Activated CD4-positive, CD25-positive, alpha-beta regulatory T cell treated with anti-CD3 and anti-CD28 coated beads, Interleukin-2, amount 50 U/mL, for 16 hours (primary cell): ENCODE measurements around the gene SLC50A1.

ENCODE experiments used
- DNase-seq: peaks from one replicate; pipeline ENCODE4 v3.0.0-alpha.2; 2020; ENCODE audit warnings: low read depth, low spot score

The SLC50A1 gene

DNA sequence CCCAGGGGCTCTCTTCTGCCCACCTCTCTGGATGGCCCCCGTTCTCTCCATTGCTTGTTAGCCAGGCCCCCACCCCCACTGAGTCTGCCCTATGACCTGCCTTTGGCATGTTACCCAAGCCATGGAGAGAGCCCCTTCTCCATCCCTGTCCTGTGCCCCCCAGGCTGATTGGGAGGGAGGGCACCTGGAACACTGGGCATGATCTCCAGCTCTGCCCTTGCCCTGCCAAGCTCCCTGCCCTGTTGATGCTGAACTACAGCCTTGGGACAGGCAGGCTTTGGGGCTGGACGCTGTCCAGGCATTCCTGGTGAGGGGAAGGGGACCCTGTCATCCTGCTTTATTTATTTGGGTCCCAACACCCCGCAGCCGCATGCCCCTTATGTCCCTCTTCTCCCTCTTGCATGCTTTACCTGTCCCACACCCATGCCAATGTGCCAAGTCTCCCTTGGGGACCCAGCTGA is 48.7 kb downstream of the SLC50A1 start:
- no peak for DNase-seq

DNA sequence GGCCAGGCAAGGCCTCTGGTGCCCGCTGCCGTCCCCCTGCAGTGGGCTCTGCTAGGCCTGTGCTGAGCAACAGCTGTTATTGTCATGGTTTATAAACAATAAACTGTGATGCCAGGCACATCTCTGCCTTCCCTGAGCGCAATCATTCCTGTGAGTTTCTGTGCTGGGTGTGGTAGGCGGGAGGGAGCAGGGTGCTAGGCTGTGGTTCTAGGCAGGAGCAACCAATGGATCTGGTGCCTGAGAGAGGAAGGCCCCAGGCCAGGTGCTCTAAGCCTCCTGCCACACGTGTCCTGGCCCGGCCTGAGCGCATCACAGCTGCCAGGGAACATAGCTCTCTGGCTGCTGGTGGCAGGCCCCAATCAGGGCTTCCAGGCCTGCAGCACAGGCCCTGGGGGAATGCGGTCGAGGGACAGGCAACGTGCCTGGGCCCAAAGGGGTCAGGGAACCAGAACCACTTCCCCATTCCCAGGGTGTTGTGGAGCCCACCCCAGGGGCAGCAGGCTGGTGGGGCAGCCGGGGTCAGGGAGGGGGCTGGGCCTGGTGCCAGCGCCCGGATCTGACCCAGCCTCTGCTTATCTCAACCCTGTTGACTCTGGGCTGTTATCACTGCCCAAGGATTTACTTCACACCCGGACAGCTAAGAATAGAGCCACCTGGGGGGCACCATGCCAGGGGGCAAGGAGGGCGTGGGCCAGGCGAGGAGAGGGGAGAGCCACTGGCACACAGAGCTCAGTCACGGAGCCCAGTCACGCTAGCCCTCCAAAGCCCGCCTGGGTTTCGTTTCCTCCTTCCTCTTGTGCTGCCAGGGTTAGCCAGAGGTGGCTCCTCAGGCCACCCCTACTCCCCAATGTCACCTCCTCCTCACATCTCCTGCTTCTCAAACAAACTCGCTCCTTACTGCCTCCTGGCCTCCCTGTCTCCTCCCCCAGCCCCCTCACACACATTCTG is 49.5 kb downstream of the SLC50A1 start:
- no peak for DNase-seq

GRCh38 chr1:155185783-155186066 is 50.1 kb downstream of the SLC50A1 start:
- DNase-seq, result no peak

DNA sequence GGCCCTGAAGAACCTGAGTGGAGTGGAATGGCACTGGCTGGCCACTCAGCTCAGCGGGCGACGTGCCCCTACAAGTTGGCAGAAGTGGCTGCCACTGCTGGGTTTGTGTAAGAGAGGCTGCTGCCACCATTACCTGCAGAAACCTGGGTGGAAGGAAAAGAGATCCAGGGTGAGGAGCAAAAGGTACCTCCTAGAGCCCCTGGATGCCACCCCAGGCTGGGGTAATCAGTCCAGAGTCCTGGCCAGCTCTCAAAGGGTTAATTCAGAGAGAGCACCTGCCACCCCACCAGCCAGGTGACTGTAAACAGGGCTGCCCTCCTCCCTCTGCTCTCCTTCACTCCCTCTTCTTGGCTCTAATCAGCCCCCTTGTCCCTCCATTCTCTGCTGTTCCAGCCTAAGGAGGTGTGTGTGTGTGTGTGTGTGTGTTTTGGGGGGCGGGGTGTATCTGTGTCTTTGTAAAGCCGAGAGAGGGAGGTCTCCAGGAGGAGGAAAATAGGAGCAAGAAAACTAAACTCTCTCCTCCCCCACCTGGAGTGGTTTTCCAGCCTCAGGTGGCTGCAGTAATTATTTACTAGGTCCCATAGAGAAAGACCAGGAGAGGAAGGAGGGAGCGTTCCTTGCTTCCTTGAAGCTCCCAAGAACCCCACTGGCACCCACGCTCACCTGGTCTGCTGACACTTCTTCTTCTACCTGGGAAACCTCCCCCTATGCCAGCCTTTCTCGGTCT is 50.6 kb downstream of the SLC50A1 start:
- no peak for DNase-seq

DNA sequence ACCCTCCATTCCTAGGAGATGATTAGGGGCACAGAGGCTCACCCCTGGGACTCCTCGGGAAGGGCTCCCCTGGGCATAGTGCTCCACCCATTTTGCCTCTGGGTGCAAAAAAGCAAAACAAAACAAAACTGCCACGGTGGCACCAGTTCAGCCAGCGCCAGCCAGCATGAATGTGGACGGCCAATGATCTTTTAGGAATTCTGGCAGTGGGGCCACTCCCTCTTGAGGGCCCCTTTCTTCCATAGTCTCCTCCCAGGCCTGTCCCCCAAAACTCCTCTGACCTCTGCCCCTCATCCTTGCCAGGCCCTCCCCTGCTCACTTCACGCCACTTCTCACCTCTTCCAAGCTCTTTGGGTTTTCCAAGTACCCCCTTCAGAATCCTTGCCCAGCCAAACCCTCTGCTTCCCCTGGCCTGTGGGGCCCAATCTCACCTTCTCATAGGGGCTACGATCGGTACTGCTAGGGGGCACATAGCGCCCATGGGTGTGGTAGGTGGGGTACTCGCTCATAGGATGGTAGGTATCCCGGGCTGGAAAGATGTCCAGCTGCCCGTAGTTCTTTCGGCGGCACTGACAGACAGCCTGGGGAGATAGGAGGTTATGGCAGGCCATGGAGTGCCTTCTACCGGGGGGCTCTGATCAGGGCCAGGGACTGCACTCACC is 51.3 kb downstream of the SLC50A1 start:
- no peak for DNase-seq

- no peak for DNase-seq
Observed at GRCh38 chr1:155187456-155187891, 51.8 kb downstream of the SLC50A1 start.

- DNase-seq, result no peak
Observed at GRCh38 chr1:155188268-155188667, 52.6 kb downstream of the SLC50A1 start.
